Coronary artery (tissue), 2 donors: ENCODE measurements around the gene YBX3.

Experiments used
- DNase-seq: peaks from one replicate; pipeline ENCODE4 v3.0.0-alpha.2; 2017; ENCODE audit warnings: low spot score
- H3K27ac ChIP-seq, 2 donors: fragments of 200-600 bp; sonication (generic); one replicate each; pipeline ENCODE4 v1.5.1; 2016 to 2019
- H3K4me3 ChIP-seq: fragments of 200-600 bp; sonication (generic); 2 replicates; pipeline ENCODE4 v1.5.1; 2016; ENCODE audit warnings: mild to moderate bottlenecking, moderate library complexity
- CTCF ChIP-seq: fragments of 200-600 bp; sonication (generic); IDR thresholded peaks from one replicate; pipeline ENCODE4 v1.5.1; 2019; ENCODE audit warnings: antibody characterized with exemption

YBX3 gene

GRCh38 chr12:10736463-10736862, 13.3 kb upstream of the YBX3 start:
- TF ChIP-seq CTCF, result no peak
- H3K4me3 ChIP-seq, result no peak overlapping the region
- H3K27ac ChIP-seq, result no peak overlapping the region
- no peak for DNase-seq

- Histone ChIP-seq H3K27ac (no peak overlapping the region), H3K4me3 (no peak overlapping the region)
- TF ChIP-seq CTCF, result no peak
- no peak for DNase-seq
Measured at GRCh38 chr12:10735428-10735827, 12.3 kb upstream of the YBX3 start.

GRCh38 chr12:10732549-10732948, 9.4 kb upstream of the YBX3 start:
- no peak for DNase-seq
- Histone ChIP-seq H3K27ac (no peak overlapping the region), H3K4me3 (no peak overlapping the region)
- TF ChIP-seq CTCF, result no peak

GRCh38 chr12:10732066-10732465, 8.9 kb upstream of the YBX3 start:
- TF ChIP-seq CTCF, result no peak

GRCh38 chr12:10730559-10730958, 7.4 kb upstream of the YBX3 start:
- no peak overlapping the region for H3K4me3 ChIP-seq
- TF ChIP-seq CTCF, result no peak

More at GRCh38 chr12:10732066-10732465, 8.9 kb upstream of the YBX3 start:
- Histone ChIP-seq H3K27ac (no peak overlapping the region), H3K4me3 (no peak overlapping the region)
- no peak for DNase-seq

GRCh38 chr12:10728091-10728490, 5.0 kb upstream of the YBX3 start:
- TF ChIP-seq CTCF, result no peak
- no peak for DNase-seq
- Histone ChIP-seq H3K4me3 (no peak overlapping the region), H3K27ac (no peak overlapping the region)

More at GRCh38 chr12:10730559-10730958, 7.4 kb upstream of the YBX3 start:
- no peak overlapping the region for H3K27ac ChIP-seq
- no peak for DNase-seq

- DNase-seq, result no peak
- no peak overlapping the region for H3K4me3 ChIP-seq
- no peak overlapping the region for H3K27ac ChIP-seq
- no peak for TF ChIP-seq CTCF
Measured at GRCh38 chr12:10726945-10727344, 3.8 kb upstream of the YBX3 start.
